ENCODE data around the gene SNX25. TPM values are rescaled to one million over a fixed set of nuclear protein-coding genes. Genes with fewer than 3 reads are reported as not detected.
"Not testable (repeated sequence)": the region's sequence is repeated elsewhere in the genome, so short reads cannot be mapped to it uniquely, and the experiment has no call there.

The SNX25 gene
- total and polyA plus RNA-seq, 2 experiments from 2014 or later, result 6.9 to 25.0 TPM

GRCh38 chr4:185238750-185239149, 29.4 kb downstream of the SNX25 start:
- H3K4me3 Mint-ChIP-seq, result no peak overlapping the region
- no peaks in the 10 kb centered on the region; the same call in 1 of the 2 replicates for H3K4me1 ChIP-seq (ENCODE audit: insufficient read depth)
- H3K27me3 ChIP-seq (ENCODE audit: insufficient read depth), result no peaks in the 10 kb centered on the region
- H3K4me3 ChIP-seq, result no peak overlapping the region
- peaks cover 28% of the 10 kb centered on the region for H3K9me3 Mint-ChIP-seq
- H3F3A ChIP-seq (replicated peaks; ENCODE audit: low read depth), result no peaks in the 10 kb centered on the region
- ATAC-seq (no peak), DNase-seq (ENCODE audit: low spot score) (no peak)
- H3K4me2 ChIP-seq, result no peak overlapping the region
- no peak overlapping the region for H2AFZ ChIP-seq
- H3K4me1 Mint-ChIP-seq, result no peaks in the 10 kb centered on the region
- peaks cover 10% of the 10 kb centered on the region; the same call in 1 of the 2 replicates for H3K36me3 ChIP-seq (ENCODE audit: insufficient read depth)
- H3K27ac Mint-ChIP-seq, result no peak overlapping the region
- TF ChIP-seq NANOG (IDR thresholded peaks at IDR 0.05; ENCODE audit: borderline replicate concordance), result no peak
- no peak for TF ChIP-seq ZNF331 (CRISPR knock-in tag; IDR thresholded peaks at IDR 0.05; ENCODE audit: low read depth)
- no peak for TF ChIP-seq EZH2phosphoT487 (IDR thresholded peaks at IDR 0.05; ENCODE audit: unreplicated experiment)
- TF ChIP-seq CREB1 (CRISPR knock-in tag; IDR thresholded peaks at IDR 0.05; ENCODE audit: low read depth), result no peak
- no peak for TF ChIP-seq STAT1 (IDR thresholded peaks at IDR 0.05; ENCODE audit: unreplicated experiment)
- no peak for TF ChIP-seq ZNF462 (CRISPR knock-in tag; IDR thresholded peaks at IDR 0.05)
- no peak for TF ChIP-seq ZNF114 (CRISPR knock-in tag; IDR thresholded peaks at IDR 0.05)
- no peak for TF ChIP-seq ETS1 (IDR thresholded peaks at IDR 0.05)
- no peak for TF ChIP-seq REST (IDR thresholded peaks at IDR 0.05; ENCODE audit: unreplicated experiment)
- no peaks in the 10 kb centered on the region for H3K27me3 Mint-ChIP-seq (ENCODE audit: insufficient read depth, low read depth, poor library complexity)
- H3K79me2 ChIP-seq (replicated peaks; ENCODE audit: insufficient read depth), result peaks cover 56% of the 10 kb centered on the region
- peaks cover 33% of the 10 kb centered on the region for H3K36me3 Mint-ChIP-seq (ENCODE audit: low read depth)
- no peak overlapping the region for H3K27ac ChIP-seq (ENCODE audit: low read depth)
- H3K9me2 ChIP-seq (ENCODE audit: insufficient read depth), result no peaks in the 10 kb centered on the region
- H4K20me1 ChIP-seq (replicated peaks; ENCODE audit: insufficient read depth), result no peaks in the 10 kb centered on the region

GRCh38 chr4:185240486-185240885, 31.1 kb downstream of the SNX25 start:
- H2AFZ ChIP-seq; ATAC-seq; H3F3A ChIP-seq (replicated peaks; ENCODE audit: low read depth); H3K36me3 ChIP-seq (ENCODE audit: insufficient read depth); H3K27ac ChIP-seq (ENCODE audit: low read depth); H3K4me3 Mint-ChIP-seq; H3K4me1 ChIP-seq (ENCODE audit: insufficient read depth); H3K4me3 ChIP-seq; H3K27me3 ChIP-seq (ENCODE audit: insufficient read depth); H3K4me1 Mint-ChIP-seq; H3K27me3 Mint-ChIP-seq (ENCODE audit: insufficient read depth, low read depth, poor library complexity); H3K27ac Mint-ChIP-seq; DNase-seq (ENCODE audit: low spot score); H4K20me1 ChIP-seq (replicated peaks; ENCODE audit: insufficient read depth); H3K9me2 ChIP-seq (ENCODE audit: insufficient read depth); H3K4me2 ChIP-seq: not testable (repeated sequence)
- peaks cover 41% of the 10 kb centered on the region for H3K79me2 ChIP-seq (replicated peaks; ENCODE audit: insufficient read depth)
- Mint-ChIP-seq H3K9me3 (peaks cover 28% of the 10 kb centered on the region), H3K36me3 (ENCODE audit: low read depth) (peaks cover 33% of the 10 kb centered on the region)

Measured in GM23338 (cell line).